SK-N-SH (cell line): ENCODE measurements around the gene GLS. TPM values are rescaled to one million over a fixed set of nuclear protein-coding genes. Genes with fewer than 3 reads are reported as not detected.

Experiments used
- CTCF ChIA-PET: fragments of 300-600, 350-600 bp; formaldehyde crosslinking; extraction: SDS; loops from one replicate; lab custom pipeline; 2021; lab: Yijun Ruan, JAX
- POLR2A ChIA-PET: fragments of 350-600 bp; sonication (Branson Sonifier 250); formaldehyde crosslinking; extraction: SDS; loops from one replicate; lab custom pipeline; 2020; ENCODE audit warnings: antibody characterized with exemption, inconsistent platforms; lab: Yijun Ruan, JAX
- DNase-seq: peaks from one replicate; pipeline ENCODE4 v3.0.0; 2012
- H2AFZ ChIP-seq: fragments of 200-600 bp; sonication (generic); 2 replicates; pipeline ENCODE4 v1.8.1; 2016; ENCODE audit warnings: antibody characterized with exemption, mild to moderate bottlenecking, low read depth
- H3F3A ChIP-seq: fragments of 200-600 bp; sonication (generic); replicated peaks from 2 replicates; pipeline ENCODE3; 2016; ENCODE audit warnings: antibody characterized with exemption, mild to moderate bottlenecking; ENCODE audit not compliant: insufficient read depth
- H3K27ac ChIP-seq, 2 experiments: fragments of 200-500 bp in 1 of 2; fragments of 200-600 bp in 1 of 2; sonication (Bioruptor generic) in 1 of 2; sonication (generic), shearing (Covaris generic) in 1 of 2; 2 replicates each; pipeline versions ENCODE4 v1.5.1 to v1.6.1; 2014 to 2016; ENCODE audit warnings: low read depth in 2 of 2, inconsistent platforms in 1 of 2, low read length in 1 of 2, mild to moderate bottlenecking in 1 of 2, mixed read lengths in 1 of 2
- H3K27me3 ChIP-seq: fragments of 200-600 bp; sonication (generic), shearing (Covaris generic); 2 replicates; pipeline ENCODE4 v1.6.1; 2016; ENCODE audit warnings: mixed run types; ENCODE audit not compliant: insufficient read depth
- H3K36me3 ChIP-seq, 2 experiments: fragments of 200-500 bp in 1 of 2; fragments of 200-600 bp in 1 of 2; sonication (Bioruptor generic) in 1 of 2; sonication (generic) in 1 of 2; replicated peaks in 1 of 2; 2 replicates each; pipeline versions ENCODE3 to v1.5.1; 2014 to 2016; ENCODE audit warnings: low read length in 1 of 2, mild to moderate bottlenecking in 1 of 2; ENCODE audit not compliant: insufficient read depth in 2 of 2, control insufficient read depth in 1 of 2
- H3K4me1 ChIP-seq, 2 experiments: fragments of 200-500 bp in 1 of 2; fragments of 200-600 bp in 1 of 2; sonication (Bioruptor generic) in 1 of 2; sonication (generic), shearing (Covaris generic) in 1 of 2; 2 replicates each; pipeline versions ENCODE4 v1.5.1 to v1.6.1; 2014 to 2016; ENCODE audit warnings: low read depth in 1 of 2, low read length in 1 of 2, mixed run types in 1 of 2; ENCODE audit not compliant: insufficient read depth in 2 of 2, control insufficient read depth in 1 of 2
- H3K4me2 ChIP-seq: fragments of 200-600 bp; sonication (generic), shearing (Covaris generic); 2 replicates; pipeline ENCODE4 v1.6.1; 2017; ENCODE audit warnings: mixed run types
- H3K4me3 ChIP-seq, 2 experiments: fragments of 200-500 bp in 1 of 2; fragments of 200-600 bp in 1 of 2; sonication (Bioruptor generic) in 1 of 2; sonication (generic), shearing (Covaris generic) in 1 of 2; 2 replicates each; pipeline versions ENCODE4 v1.5.1 to v1.8.1; 2014 to 2016; ENCODE audit warnings: low read depth in 2 of 2, inconsistent platforms in 1 of 2, low read length in 1 of 2, mild to moderate bottlenecking in 1 of 2, mixed read lengths in 1 of 2, moderate library complexity in 1 of 2
- H3K79me2 ChIP-seq: fragments of 200-600 bp; sonication (generic); 2 replicates; pipeline ENCODE4 v1.8.1; 2017; ENCODE audit warnings: mild to moderate bottlenecking; ENCODE audit not compliant: insufficient read depth
- H3K9ac ChIP-seq: fragments of 200-600 bp; sonication (generic); 2 replicates; pipeline ENCODE4 v1.6.1; 2017; ENCODE audit warnings: mixed run types
- H3K9me2 ChIP-seq: fragments of 200-600 bp; sonication (generic); 2 replicates; pipeline ENCODE4 v1.6.1; 2017; ENCODE audit warnings: mixed run types
- H3K9me3 ChIP-seq: fragments of 200-600 bp; sonication (generic); 2 replicates; pipeline ENCODE4 v1.6.1; 2017; ENCODE audit warnings: mixed run types, mild to moderate bottlenecking, moderate library complexity
- H4K20me1 ChIP-seq: fragments of 200-600 bp; sonication (generic); 2 replicates; pipeline ENCODE4 v1.6.1; 2017; ENCODE audit warnings: mild to moderate bottlenecking, mixed run types; ENCODE audit not compliant: insufficient read depth
- EP300 ChIP-seq, 2 experiments: IDR thresholded peaks; 2 replicates each; pipeline versions ENCODE4 v1.4.0 to v1.6.1; 2012; ENCODE audit warnings: borderline replicate concordance in 1 of 2, low read depth in 1 of 2, low read length in 1 of 2
- FOSL2 ChIP-seq: IDR thresholded peaks from 2 replicates; pipeline ENCODE4 v1.4.0; 2012; ENCODE audit warnings: low read depth, mild to moderate bottlenecking, moderate library complexity, borderline replicate concordance
- FOXJ3 ChIP-seq: sonication (generic); formaldehyde crosslinking; IDR thresholded peaks from 2 replicates; pipeline ENCODE4 v1.5.1; 2020; ENCODE audit warnings: mild to moderate bottlenecking, missing genetic modification reagents
- MEF2A ChIP-seq: IDR thresholded peaks from 2 replicates; pipeline ENCODE4 v1.4.0; 2012; ENCODE audit warnings: low read depth, borderline replicate concordance
- MXI1 ChIP-seq: IDR thresholded peaks from 2 replicates; pipeline ENCODE4 v1.6.1; 2012; ENCODE audit warnings: mild to moderate bottlenecking, low read depth, low read length, improper control_type of control experiment
- NRF1 ChIP-seq: IDR thresholded peaks from 2 replicates; pipeline ENCODE4 v1.6.1; 2012; ENCODE audit warnings: low read depth, mild to moderate bottlenecking, low read length
- RAD21 ChIP-seq: IDR thresholded peaks from 2 replicates; pipeline ENCODE4 v1.6.1; 2012; ENCODE audit warnings: mild to moderate bottlenecking, low read length
- SIN3A ChIP-seq: IDR thresholded peaks from 2 replicates; pipeline ENCODE4 v1.6.1; 2012; ENCODE audit warnings: low read depth, mild to moderate bottlenecking, low read length, moderate library complexity, borderline replicate concordance
- TAF1 ChIP-seq: IDR thresholded peaks from 2 replicates; pipeline ENCODE4 v1.6.1; 2012; ENCODE audit warnings: low read depth, mild to moderate bottlenecking, low read length, moderate library complexity, borderline replicate concordance
- TCF12 ChIP-seq: IDR thresholded peaks from 2 replicates; pipeline ENCODE4 v1.4.0; 2012
- WGBS: methylation state at CpG from one replicate; pipeline ENCODE4 v1.1.6; 2017; ENCODE audit warnings: low lambda C conversion rate; 5-methylcytosine and 5-hydroxymethylcytosine counted together
- polyA plus RNA-seq, 3 experiments: library from polyadenylated mRNA; depleted of rRNA; stranded (reverse); fragments of >200 nt; gene quantifications; 2 replicates each; pipeline ENCODE4 v1.2.3, GENCODE V29; 2012
- TF ChIP-seq, protein P1 (sequence below): IDR thresholded peaks from 2 replicates; pipeline ENCODE4 v1.4.0; 2012; ENCODE audit warnings: low read depth
- TF ChIP-seq, protein P2 (sequence below): IDR thresholded peaks from 2 replicates; pipeline ENCODE4 v1.6.1; 2012; ENCODE audit warnings: mild to moderate bottlenecking, low read depth, low read length, moderate library complexity

The GLS gene
- polyA plus RNA-seq, 1 of the 3 experiments (the other 2 are of a cell fraction) = 37.2 TPM

DNA sequence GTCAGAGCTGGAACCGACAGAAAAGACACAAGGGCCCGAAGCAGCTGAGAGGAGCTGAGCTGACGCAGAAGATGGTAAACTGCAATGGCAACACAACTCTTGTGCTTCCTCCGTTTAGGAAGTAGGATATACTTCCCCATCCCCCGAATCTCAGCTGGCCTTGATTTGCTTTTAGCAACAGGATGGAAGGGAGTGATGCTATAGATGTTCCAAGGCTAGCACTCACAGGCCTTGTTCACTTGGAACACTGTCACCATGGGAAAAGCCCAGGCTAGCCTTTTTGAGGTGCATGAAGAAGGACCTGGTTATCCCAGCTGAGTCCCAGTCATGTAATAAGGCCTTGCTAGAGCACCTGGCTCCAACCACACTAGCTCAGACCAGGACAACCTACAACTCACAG is 107.3 kb downstream of the GLS start:
- no peak overlapping the region for H2AFZ ChIP-seq
- no peaks in the 10 kb centered on the region for H3K79me2 ChIP-seq
- peaks cover 86 to 94% of the 10 kb centered on the region in 2 experiments for H3K36me3 ChIP-seq
- no peaks in the 10 kb centered on the region for H3F3A ChIP-seq
- no peak overlapping the region for H3K27ac ChIP-seq
- H3K9ac ChIP-seq = no peak overlapping the region
- ChIA-PET POLR2A (no interaction called here), CTCF (interaction anchor here (1.8 kb wide), 1 partner anchor 8 kb away, joined by 10 read pairs; no protein-coding TSS in a partner anchor)
- DNase-seq = no peak
- no peaks in the 10 kb centered on the region for H3K9me3 ChIP-seq
- H3K4me2 ChIP-seq = no peak overlapping the region
- TF ChIP-seq SIN3A = no peak
- TF ChIP-seq NRF1 = no peak
- no peak for TF ChIP-seq EP300 (IDR thresholded peaks at IDR 0.05; ENCODE audit: borderline replicate concordance in 1 of 2, low read depth in 1 of 2, low read length in 1 of 2)
- H4K20me1 ChIP-seq = no peaks in the 10 kb centered on the region
- H3K4me1 ChIP-seq = peaks cover 0 to 2% of the 10 kb centered on the region in 2 experiments; a peak in 1 of 4 replicates
- no peaks in the 10 kb centered on the region for H3K9me2 ChIP-seq
- no peaks in the 10 kb centered on the region for H3K27me3 ChIP-seq
- H3K4me3 ChIP-seq = no peak overlapping the region
- WGBS = 100% methylated on average over 5 of the region's 5 CpGs

DNA sequence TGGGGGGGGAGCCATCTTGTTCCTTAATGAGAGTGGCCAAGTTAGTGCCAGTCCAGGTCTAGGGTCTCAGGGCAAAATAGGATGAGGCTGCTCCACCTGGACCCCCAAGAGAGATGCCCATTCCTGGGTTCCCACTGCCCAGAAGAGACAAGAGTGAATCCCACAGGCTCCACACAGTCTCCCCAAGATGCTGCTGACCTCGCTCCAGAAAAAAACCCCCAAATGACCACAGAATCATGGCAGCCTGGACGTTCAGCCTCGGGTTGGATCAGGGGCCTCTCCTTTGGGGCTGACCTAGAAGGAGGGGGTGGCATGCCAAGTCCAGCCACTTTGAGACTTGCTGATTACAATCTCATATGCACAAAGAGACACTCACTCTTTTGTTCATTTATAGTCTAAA is 108.3 kb downstream of the GLS start:
- POLR2A ChIA-PET = no interaction called here
- CTCF ChIA-PET = no interaction called here
- Histone ChIP-seq H2AFZ (no peak overlapping the region), H3K79me2 (no peaks in the 10 kb centered on the region), H3K36me3 (peaks cover 86 to 94% of the 10 kb centered on the region in 2 experiments), H3K27me3 (no peaks in the 10 kb centered on the region), H3K9me3 (no peaks in the 10 kb centered on the region), H4K20me1 (no peaks in the 10 kb centered on the region), H3K9ac (no peak overlapping the region), H3K4me3 (no peak overlapping the region), H3K27ac (no peak overlapping the region), H3F3A (no peaks in the 10 kb centered on the region), H3K9me2 (no peaks in the 10 kb centered on the region), H3K4me2 (no peak overlapping the region), H3K4me1 (peaks cover 0 to 2% of the 10 kb centered on the region in 2 experiments; a peak in 1 of 4 replicates)
- TF ChIP-seq MEF2A = no peak
- TF ChIP-seq, protein P1, sequence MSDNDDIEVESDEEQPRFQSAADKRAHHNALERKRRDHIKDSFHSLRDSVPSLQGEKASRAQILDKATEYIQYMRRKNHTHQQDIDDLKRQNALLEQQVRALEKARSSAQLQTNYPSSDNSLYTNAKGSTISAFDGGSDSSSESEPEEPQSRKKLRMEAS = no peak
- no peak for TF ChIP-seq FOXJ3 (CRISPR knock-in tag)
- no peak for TF ChIP-seq TCF12
- no peak for TF ChIP-seq MXI1
- TF ChIP-seq RAD21 = no peak
- no peak for TF ChIP-seq TAF1
- TF ChIP-seq, protein P2, sequence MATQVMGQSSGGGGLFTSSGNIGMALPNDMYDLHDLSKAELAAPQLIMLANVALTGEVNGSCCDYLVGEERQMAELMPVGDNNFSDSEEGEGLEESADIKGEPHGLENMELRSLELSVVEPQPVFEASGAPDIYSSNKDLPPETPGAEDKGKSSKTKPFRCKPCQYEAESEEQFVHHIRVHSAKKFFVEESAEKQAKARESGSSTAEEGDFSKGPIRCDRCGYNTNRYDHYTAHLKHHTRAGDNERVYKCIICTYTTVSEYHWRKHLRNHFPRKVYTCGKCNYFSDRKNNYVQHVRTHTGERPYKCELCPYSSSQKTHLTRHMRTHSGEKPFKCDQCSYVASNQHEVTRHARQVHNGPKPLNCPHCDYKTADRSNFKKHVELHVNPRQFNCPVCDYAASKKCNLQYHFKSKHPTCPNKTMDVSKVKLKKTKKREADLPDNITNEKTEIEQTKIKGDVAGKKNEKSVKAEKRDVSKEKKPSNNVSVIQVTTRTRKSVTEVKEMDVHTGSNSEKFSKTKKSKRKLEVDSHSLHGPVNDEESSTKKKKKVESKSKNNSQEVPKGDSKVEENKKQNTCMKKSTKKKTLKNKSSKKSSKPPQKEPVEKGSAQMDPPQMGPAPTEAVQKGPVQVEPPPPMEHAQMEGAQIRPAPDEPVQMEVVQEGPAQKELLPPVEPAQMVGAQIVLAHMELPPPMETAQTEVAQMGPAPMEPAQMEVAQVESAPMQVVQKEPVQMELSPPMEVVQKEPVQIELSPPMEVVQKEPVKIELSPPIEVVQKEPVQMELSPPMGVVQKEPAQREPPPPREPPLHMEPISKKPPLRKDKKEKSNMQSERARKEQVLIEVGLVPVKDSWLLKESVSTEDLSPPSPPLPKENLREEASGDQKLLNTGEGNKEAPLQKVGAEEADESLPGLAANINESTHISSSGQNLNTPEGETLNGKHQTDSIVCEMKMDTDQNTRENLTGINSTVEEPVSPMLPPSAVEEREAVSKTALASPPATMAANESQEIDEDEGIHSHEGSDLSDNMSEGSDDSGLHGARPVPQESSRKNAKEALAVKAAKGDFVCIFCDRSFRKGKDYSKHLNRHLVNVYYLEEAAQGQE = no peak
- TF ChIP-seq FOSL2 = no peak
- no peak for TF ChIP-seq NRF1
- WGBS = 100% methylated on average over 3 of the region's 3 CpGs
- no peak for DNase-seq
